Measurements from ENCODE around the gene PCDH19. TPM values are rescaled to one million over a fixed set of nuclear protein-coding genes. Genes with fewer than 3 reads are reported as not detected.

Gene PCDH19
- total RNA-seq, 1 donor from 2014 or later = not detected

DNA sequence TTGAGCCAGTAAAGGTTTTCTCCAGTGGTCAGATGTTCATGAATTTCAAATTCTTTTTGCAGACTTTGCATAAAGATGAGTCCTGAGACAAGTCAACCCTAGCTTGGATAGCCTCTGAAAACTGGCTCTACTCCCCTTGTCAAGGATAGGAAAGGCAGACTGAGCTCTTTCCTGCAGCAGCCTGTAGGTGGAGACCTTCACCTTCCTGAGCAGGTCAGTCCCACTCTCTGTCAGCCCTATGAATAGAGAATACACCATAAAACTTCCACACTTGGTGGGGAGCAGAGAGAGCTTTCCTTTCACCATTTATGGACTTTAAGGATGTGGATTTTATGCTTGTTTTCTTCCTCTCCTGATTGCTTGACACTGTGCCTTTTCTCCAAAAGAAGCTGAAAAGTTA is 41.9 kb downstream of the PCDH19 start:
- ChIA-PET CTCF (interaction anchor here (1.2 to 1.4 kb wide), 2 partner anchors 8 to 45 kb away, joined by 3 to 4 read pairs; no protein-coding TSS in a partner anchor), POLR2A (no interaction called here)
- Mint-ChIP-seq H3K27me3 (no peaks in the 10 kb centered on the region), H3K4me1 (no peaks in the 10 kb centered on the region), H3K9me3 (no peaks in the 10 kb centered on the region), H3K4me3 (no peak overlapping the region), H3K36me3 (ENCODE audit: low read depth) (no peaks in the 10 kb centered on the region), H3K27ac (no peak overlapping the region)
- DNase-seq (no peak), ATAC-seq (ENCODE audit: low read depth) (no peak)
- TF ChIP-seq, protein P1, sequence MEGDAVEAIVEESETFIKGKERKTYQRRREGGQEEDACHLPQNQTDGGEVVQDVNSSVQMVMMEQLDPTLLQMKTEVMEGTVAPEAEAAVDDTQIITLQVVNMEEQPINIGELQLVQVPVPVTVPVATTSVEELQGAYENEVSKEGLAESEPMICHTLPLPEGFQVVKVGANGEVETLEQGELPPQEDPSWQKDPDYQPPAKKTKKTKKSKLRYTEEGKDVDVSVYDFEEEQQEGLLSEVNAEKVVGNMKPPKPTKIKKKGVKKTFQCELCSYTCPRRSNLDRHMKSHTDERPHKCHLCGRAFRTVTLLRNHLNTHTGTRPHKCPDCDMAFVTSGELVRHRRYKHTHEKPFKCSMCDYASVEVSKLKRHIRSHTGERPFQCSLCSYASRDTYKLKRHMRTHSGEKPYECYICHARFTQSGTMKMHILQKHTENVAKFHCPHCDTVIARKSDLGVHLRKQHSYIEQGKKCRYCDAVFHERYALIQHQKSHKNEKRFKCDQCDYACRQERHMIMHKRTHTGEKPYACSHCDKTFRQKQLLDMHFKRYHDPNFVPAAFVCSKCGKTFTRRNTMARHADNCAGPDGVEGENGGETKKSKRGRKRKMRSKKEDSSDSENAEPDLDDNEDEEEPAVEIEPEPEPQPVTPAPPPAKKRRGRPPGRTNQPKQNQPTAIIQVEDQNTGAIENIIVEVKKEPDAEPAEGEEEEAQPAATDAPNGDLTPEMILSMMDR (IDR thresholded peaks at IDR 0.05) = no peak
- intact Hi-C loops (cut with micrococcal nuclease) = no loop called here

DNA sequence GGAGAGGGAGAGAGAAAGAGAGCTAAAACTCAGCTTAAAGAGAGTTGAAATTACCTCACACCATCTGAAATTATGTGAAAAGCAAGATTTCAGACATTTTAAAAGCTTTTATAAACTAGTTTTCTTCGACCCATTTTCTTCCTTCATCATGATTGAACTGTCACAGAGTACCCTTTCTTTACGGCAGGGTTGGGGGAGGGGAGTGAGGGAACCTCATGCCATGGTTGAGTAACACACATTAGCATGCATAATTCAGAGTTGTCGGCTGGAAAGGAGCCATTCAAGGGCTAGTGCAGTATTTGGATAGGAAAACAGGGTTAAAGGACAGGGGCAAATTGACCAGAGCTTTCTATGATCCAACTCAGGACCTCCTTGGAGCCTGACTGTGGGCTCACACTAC is 46.2 kb downstream of the PCDH19 start:
- Mint-ChIP-seq H3K27ac (no peak overlapping the region), H3K4me3 (no peak overlapping the region), H3K4me1 (no peaks in the 10 kb centered on the region), H3K9me3 (no peaks in the 10 kb centered on the region), H3K36me3 (ENCODE audit: low read depth) (no peaks in the 10 kb centered on the region), H3K27me3 (no peaks in the 10 kb centered on the region)
- intact Hi-C loops (cut with micrococcal nuclease) = no loop called here
- POLR2A ChIA-PET = no interaction called here
- TF ChIP-seq, protein P1 (IDR thresholded peaks at IDR 0.05) = no peak
- CTCF ChIA-PET = no interaction called here
- DNase-seq (no peak), ATAC-seq (ENCODE audit: low read depth) (no peak)

DNA sequence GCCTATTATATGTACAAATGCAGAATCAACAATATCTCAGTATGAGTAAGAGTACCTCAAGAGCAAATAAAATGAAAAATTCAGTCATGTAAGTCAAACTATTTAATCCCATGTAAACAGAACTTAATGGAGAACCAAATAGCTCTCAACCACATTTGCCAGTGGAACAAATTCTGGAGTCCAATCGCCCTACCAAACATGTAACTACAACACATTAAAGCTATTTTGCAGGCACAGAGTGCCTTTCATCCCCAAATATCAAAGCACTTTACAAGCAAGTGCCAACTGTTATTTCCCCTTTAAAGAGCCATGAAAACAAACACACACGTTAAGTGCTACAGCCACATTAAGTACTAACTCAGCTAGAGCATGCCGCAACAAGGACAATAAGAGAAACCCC is 51.3 kb downstream of the PCDH19 start:
- no peaks in the 10 kb centered on the region for H3K4me1 Mint-ChIP-seq
- intact Hi-C loops (cut with micrococcal nuclease) = no loop called here
- DNase-seq = no peak
- H3K9me3 Mint-ChIP-seq = no peaks in the 10 kb centered on the region
- ChIA-PET POLR2A (no interaction called here), CTCF (no interaction called here)
- no peak overlapping the region for H3K27ac Mint-ChIP-seq
- TF ChIP-seq, protein P1 (IDR thresholded peaks at IDR 0.05) = no peak
- no peaks in the 10 kb centered on the region for H3K36me3 Mint-ChIP-seq (ENCODE audit: low read depth)
- no peak for ATAC-seq (ENCODE audit: low read depth)
- H3K4me3 Mint-ChIP-seq = no peak overlapping the region
- no peaks in the 10 kb centered on the region for H3K27me3 Mint-ChIP-seq

GRCh38 chrX:100356351-100356896 is 53.6 kb downstream of the PCDH19 start:
- ATAC-seq (ENCODE audit: low read depth) = no peak
- TF ChIP-seq, protein P1 (IDR thresholded peaks at IDR 0.05) = no peak

DNA sequence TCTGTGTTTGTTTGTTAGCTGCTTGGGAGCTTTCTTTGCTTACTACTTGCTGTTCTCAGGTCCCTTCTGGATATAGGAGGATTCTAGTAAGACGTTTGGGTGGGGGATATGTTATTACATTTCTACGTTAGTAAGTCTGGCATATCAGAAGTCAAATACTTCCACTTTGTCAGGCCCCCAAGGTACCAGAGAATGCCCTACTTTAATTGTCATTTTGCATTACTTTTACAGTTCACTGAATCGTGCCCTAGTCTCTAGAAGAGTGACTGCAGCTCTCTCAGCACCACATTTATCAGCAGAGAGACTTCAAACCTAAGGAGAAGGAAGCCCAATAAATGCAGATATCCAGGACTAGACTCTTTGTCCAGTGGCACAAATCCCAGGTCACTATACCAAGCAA is 54.4 kb downstream of the PCDH19 start:
- no peak for DNase-seq
- H3K36me3 Mint-ChIP-seq (ENCODE audit: low read depth) = no peaks in the 10 kb centered on the region
- H3K27ac Mint-ChIP-seq = no peak overlapping the region
- H3K9me3 Mint-ChIP-seq = no peaks in the 10 kb centered on the region
- ChIA-PET CTCF (no interaction called here), POLR2A (no interaction called here)
- no peaks in the 10 kb centered on the region for H3K4me1 Mint-ChIP-seq
- H3K27me3 Mint-ChIP-seq = no peaks in the 10 kb centered on the region
- no peak for ATAC-seq (ENCODE audit: low read depth)
- H3K4me3 Mint-ChIP-seq = no peak overlapping the region
- intact Hi-C loops (cut with micrococcal nuclease) = no loop called here
- TF ChIP-seq, protein P1 (IDR thresholded peaks at IDR 0.05) = no peak

More at GRCh38 chrX:100356351-100356896, 53.6 kb downstream of the PCDH19 start:
- no peaks in the 10 kb centered on the region for H3K36me3 Mint-ChIP-seq (ENCODE audit: low read depth)
- no peak overlapping the region for H3K27ac Mint-ChIP-seq
- intact Hi-C loops (cut with micrococcal nuclease) = no loop called here
- ChIA-PET CTCF (no interaction called here), POLR2A (no interaction called here)
- H3K4me1 Mint-ChIP-seq = no peaks in the 10 kb centered on the region
- no peaks in the 10 kb centered on the region for H3K27me3 Mint-ChIP-seq
- no peak for DNase-seq
- H3K4me3 Mint-ChIP-seq = no peak overlapping the region
- no peaks in the 10 kb centered on the region for H3K9me3 Mint-ChIP-seq
